Measurements from ENCODE around the gene PCNX2. TPM values are rescaled to one million over a fixed set of nuclear protein-coding genes. Genes with fewer than 3 reads are reported as not detected.

The PCNX2 gene
- total and polyA plus RNA-seq, 3 donors from 2014 or later, result 8.4 to 28.9 (median 27.6) TPM

DNA sequence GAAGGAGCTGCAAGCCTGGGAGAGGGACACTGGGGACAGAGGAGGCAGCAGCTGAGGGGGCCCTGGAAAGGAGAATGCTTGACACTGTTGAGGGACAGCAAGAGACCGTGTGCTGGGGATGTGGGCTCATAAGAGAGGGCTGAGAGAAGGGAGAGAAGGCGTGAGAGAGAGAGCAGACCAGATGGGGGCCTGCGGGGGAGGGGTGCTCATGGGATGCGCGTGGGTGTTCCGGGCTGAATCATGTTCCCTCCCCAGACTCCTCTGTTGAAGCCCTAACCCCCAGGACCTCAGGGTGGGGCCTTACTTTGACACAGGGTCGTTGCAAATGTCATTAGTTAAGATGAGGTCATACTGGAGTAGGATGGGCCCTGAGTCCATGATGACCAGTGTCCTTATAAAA lies 304.3 kb downstream of the PCNX2 start:
- no peaks in the 10 kb centered on the region for H3K27me3 ChIP-seq
- intact Hi-C loops (cut with DNase I; ENCODE audit: low total_unique reads), result no loop called here
- H3K4me3 ChIP-seq, result no peak overlapping the region
- H3K4me1 ChIP-seq, result no peaks in the 10 kb centered on the region
- whole genome bisulfite sequencing, 2 donors, result 80 to 88% methylated on average over 7 of the region's 7 CpGs
- H3K27ac ChIP-seq, result no peak overlapping the region
- DNase-seq, result no peak
- TF ChIP-seq POLR2A (IDR thresholded peaks at IDR 0.05) (no peak), CTCF (IDR thresholded peaks at IDR 0.05) (no peak)
- H3K36me3 ChIP-seq (ENCODE audit: low read depth, missing control alignments), result no peaks in the 10 kb centered on the region
- H3K9me3 ChIP-seq, result no peaks in the 10 kb centered on the region

DNA sequence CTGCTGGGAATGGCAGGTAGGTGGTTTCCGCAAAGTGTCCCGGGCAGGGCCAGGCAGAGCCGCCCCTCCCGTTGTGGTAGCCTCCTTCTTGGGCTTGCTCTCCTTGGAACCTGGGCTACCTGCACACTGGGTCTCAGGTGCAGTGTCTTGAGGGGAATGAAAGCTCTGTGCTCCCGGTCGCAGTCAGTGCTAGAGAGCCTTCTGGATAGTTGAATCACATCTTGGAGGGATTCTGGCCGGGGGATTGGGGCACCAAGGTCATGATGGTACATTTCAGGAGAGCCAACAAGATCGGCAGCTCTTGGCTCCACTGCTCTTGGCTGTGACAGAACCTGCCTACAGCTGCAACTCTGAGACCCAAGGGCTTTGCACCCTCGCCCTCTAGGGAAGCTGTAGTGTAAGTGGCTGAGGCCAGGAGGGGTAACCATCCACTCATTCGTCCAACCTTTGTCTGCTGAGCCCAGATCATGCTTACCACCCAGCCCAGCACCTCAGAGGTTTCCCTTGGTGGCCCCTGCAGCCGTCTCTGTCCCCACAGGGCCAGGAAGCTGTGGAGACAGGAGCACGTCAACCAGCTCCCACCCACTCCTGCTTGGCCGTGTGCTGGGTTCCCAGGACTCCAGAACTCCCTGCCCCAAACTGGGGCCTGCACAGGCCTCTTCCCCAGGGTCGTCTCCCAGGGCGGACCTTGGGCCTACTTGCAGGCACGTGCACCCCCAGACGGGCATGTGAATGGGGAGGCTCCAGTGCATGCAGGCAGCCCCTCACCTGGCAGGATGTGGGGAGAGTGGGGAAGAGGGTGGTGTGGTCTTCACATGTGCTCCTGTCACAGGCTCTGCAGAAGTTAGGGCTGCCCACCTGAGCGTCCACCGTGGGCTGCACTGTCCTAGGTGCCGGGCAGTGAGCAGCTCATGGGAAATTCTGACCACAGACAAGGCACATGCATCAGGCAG lies 305.1 kb downstream of the PCNX2 start:
- Histone ChIP-seq H3K4me3 (no peak overlapping the region), H3K9me3 (no peaks in the 10 kb centered on the region), H3K27ac (no peak overlapping the region), H3K4me1 (no peaks in the 10 kb centered on the region), H3K27me3 (no peaks in the 10 kb centered on the region), H3K36me3 (ENCODE audit: low read depth, missing control alignments) (no peaks in the 10 kb centered on the region)
- 90 to 92% methylated on average over 7 to 20 of the region's 20 CpGs for WGBS, 2 donors
- DNase-seq, result no peak
- TF ChIP-seq CTCF (IDR thresholded peaks at IDR 0.05) (no peak), POLR2A (IDR thresholded peaks at IDR 0.05) (no peak)
- intact Hi-C loops (cut with DNase I; ENCODE audit: low total_unique reads), result no loop called here

DNA sequence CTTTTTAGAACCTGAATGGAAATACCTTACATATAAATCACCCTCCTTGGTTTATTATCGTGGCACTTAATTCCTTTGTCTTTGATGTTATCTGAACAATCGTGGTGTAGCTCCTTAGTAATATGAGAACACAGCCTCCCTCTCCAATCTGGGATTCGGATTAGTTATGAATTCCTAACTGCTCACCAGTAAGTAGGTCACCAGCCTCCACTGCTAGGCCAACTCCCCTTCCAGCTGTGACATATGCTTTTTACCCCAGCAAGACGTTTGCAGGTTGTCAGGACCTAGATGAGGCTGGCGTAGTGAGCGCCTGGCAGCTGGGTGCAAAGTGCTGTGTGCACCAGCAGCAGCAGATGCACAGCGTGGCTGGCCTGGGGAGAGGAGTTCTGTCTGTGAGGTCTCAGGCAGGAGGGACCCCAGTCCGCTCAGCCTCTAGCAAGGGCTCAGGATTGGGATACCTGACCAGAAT lies 306.9 kb downstream of the PCNX2 start:
- Histone ChIP-seq H3K4me1 (peaks cover 9% of the 10 kb centered on the region), H3K36me3 (ENCODE audit: low read depth, missing control alignments) (no peaks in the 10 kb centered on the region), H3K9me3 (no peaks in the 10 kb centered on the region), H3K27me3 (no peaks in the 10 kb centered on the region), H3K4me3 (no peak overlapping the region), H3K27ac (no peak overlapping the region)
- WGBS, 2 donors, result 60 to 64% methylated on average over 6 to 8 of the region's 8 CpGs
- no peak for DNase-seq
- TF ChIP-seq CTCF (IDR thresholded peaks at IDR 0.05) (no peak), POLR2A (IDR thresholded peaks at IDR 0.05) (no peak)
- intact Hi-C loops (cut with DNase I; ENCODE audit: low total_unique reads), result no loop called here

DNA sequence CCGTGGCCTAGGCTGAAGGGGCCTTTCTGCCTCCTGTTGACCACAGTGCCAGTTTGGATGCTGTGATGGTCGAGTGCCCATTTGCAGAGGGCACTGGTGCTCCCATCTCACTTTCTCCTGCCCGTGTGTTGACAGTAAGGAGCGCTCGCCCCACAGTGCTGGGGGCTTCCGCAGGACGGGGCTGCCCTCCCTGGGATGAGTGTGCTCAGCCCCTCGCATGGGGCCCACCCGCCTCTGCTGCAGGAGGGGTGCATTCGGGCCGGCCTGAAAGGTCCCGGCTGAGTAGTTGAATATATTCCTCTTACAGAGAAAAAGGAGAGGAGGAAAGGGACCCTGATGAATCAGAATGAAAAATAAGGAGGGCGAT lies 307.8 kb downstream of the PCNX2 start:
- Histone ChIP-seq H3K27me3 (no peaks in the 10 kb centered on the region), H3K4me1 (peaks cover 15% of the 10 kb centered on the region), H3K9me3 (no peaks in the 10 kb centered on the region), H3K27ac (no peak overlapping the region), H3K4me3 (no peak overlapping the region), H3K36me3 (ENCODE audit: low read depth, missing control alignments) (no peaks in the 10 kb centered on the region)
- WGBS, 2 donors, result 90 to 93% methylated on average over 9 to 13 of the region's 13 CpGs
- intact Hi-C loops (cut with DNase I; ENCODE audit: low total_unique reads), result no loop called here
- TF ChIP-seq POLR2A (IDR thresholded peaks at IDR 0.05) (no peak), CTCF (IDR thresholded peaks at IDR 0.05) (no peak)
- no peak for DNase-seq

All from testis (tissue), 3 donors.